Measurements from ENCODE around the gene SLC22A2.
"Not testable (repeated sequence)": the region's sequence is repeated elsewhere in the genome, so short reads cannot be mapped to it uniquely, and the experiment has no call there.

The SLC22A2 gene

GRCh38 chr6:160258346-160259142, at the start of gene SLC22A2:
Gene SLC22A2 (minus strand): TSS chr6:160258821. CDS start chr6:160258757, 64 bp downstream.
- no peak for DNase-seq (ENCODE audit: low read depth in 2 of 2, low spot score in 1 of 2)

GRCh38 chr6:160305926-160306713, 47.5 kb upstream of the SLC22A2 start:
- no peak for DNase-seq (ENCODE audit: low read depth in 2 of 2, low spot score in 1 of 2)

GRCh38 chr6:160303806-160304205, 45.2 kb upstream of the SLC22A2 start:
- no peak for DNase-seq (ENCODE audit: low read depth in 2 of 2, low spot score in 1 of 2)

GRCh38 chr6:160302431-160303082, 43.9 kb upstream of the SLC22A2 start:
- DNase-seq (ENCODE audit: low read depth in 2 of 2, low spot score in 1 of 2) = not testable (repeated sequence)

GRCh38 chr6:160301339-160301738, 42.7 kb upstream of the SLC22A2 start:
- DNase-seq (ENCODE audit: low read depth in 2 of 2, low spot score in 1 of 2) = no peak

- DNase-seq (ENCODE audit: low read depth in 2 of 2, low spot score in 1 of 2) = no peak
Observed at GRCh38 chr6:160300076-160300695, 41.6 kb upstream of the SLC22A2 start.

GRCh38 chr6:160299559-160299958, 40.9 kb upstream of the SLC22A2 start:
- DNase-seq (ENCODE audit: low read depth in 2 of 2, low spot score in 1 of 2) = no peak

GRCh38 chr6:160298121-160298520, 39.5 kb upstream of the SLC22A2 start:
- DNase-seq (ENCODE audit: low read depth in 2 of 2, low spot score in 1 of 2) = no peak

- no peak for DNase-seq (ENCODE audit: low read depth in 2 of 2, low spot score in 1 of 2)
Observed at GRCh38 chr6:160297310-160297709, 38.7 kb upstream of the SLC22A2 start.

- DNase-seq (ENCODE audit: low read depth in 2 of 2, low spot score in 1 of 2) = no peak
Observed at GRCh38 chr6:160293844-160294243, 35.2 kb upstream of the SLC22A2 start.

- no peak for DNase-seq (ENCODE audit: low read depth in 2 of 2, low spot score in 1 of 2)
Observed at GRCh38 chr6:160285541-160286105, 27.0 kb upstream of the SLC22A2 start.

GRCh38 chr6:160284575-160284974, 26.0 kb upstream of the SLC22A2 start:
- no peak for DNase-seq (ENCODE audit: low read depth in 2 of 2, low spot score in 1 of 2)

- no peak for DNase-seq (ENCODE audit: low read depth in 2 of 2, low spot score in 1 of 2)
Observed at GRCh38 chr6:160282444-160282843, 23.8 kb upstream of the SLC22A2 start.

GRCh38 chr6:160279850-160280249, 21.2 kb upstream of the SLC22A2 start:
- no peak for DNase-seq (ENCODE audit: low read depth in 2 of 2, low spot score in 1 of 2)

- no peak for DNase-seq (ENCODE audit: low read depth in 2 of 2, low spot score in 1 of 2)
Observed at GRCh38 chr6:160278786-160279310, 20.2 kb upstream of the SLC22A2 start.

- DNase-seq (ENCODE audit: low read depth in 2 of 2, low spot score in 1 of 2) = no peak
Observed at GRCh38 chr6:160278311-160278710, 19.7 kb upstream of the SLC22A2 start.

GRCh38 chr6:160277546-160277945, 18.9 kb upstream of the SLC22A2 start:
- no peak for DNase-seq (ENCODE audit: low read depth in 2 of 2, low spot score in 1 of 2)

GRCh38 chr6:160277144-160277543, 18.5 kb upstream of the SLC22A2 start:
- DNase-seq (ENCODE audit: low read depth in 2 of 2, low spot score in 1 of 2) = no peak

- DNase-seq (ENCODE audit: low read depth in 2 of 2, low spot score in 1 of 2) = no peak
Observed at GRCh38 chr6:160276126-160276525, 17.5 kb upstream of the SLC22A2 start.

- no peak for DNase-seq (ENCODE audit: low read depth in 2 of 2, low spot score in 1 of 2)
Observed at GRCh38 chr6:160275511-160276003, 16.9 kb upstream of the SLC22A2 start.
